Osteoblast (primary cell): ENCODE measurements around the gene GPR61. TPM values are rescaled to one million over a fixed set of nuclear protein-coding genes. Genes with fewer than 3 reads are reported as not detected.

ENCODE experiments used
- DNase-seq: peaks from one replicate; pipeline ENCODE4 v3.0.0; 2011; ENCODE audit warnings: low spot score, mixed read lengths; ENCODE audit not compliant: insufficient read length; ENCODE audit errors: missing footprints
- H2AFZ ChIP-seq: 2 replicates; pipeline ENCODE4 v1.6.0; 2011; ENCODE audit warnings: mild to moderate bottlenecking, low read length
- H3K27ac ChIP-seq: 2 replicates; pipeline ENCODE4 v1.5.1; 2011; ENCODE audit warnings: mild to moderate bottlenecking, low read depth, low read length, moderate library complexity
- H3K27me3 ChIP-seq: 2 replicates; pipeline ENCODE4 v1.6.0; 2012; ENCODE audit warnings: mild to moderate bottlenecking, control low read depth, inconsistent platforms, low read length, moderate library complexity; ENCODE audit not compliant: insufficient read depth
- H3K36me3 ChIP-seq: 2 replicates; pipeline ENCODE4 v1.5.1; 2011; ENCODE audit warnings: mild to moderate bottlenecking, low read length, control low read depth, moderate library complexity; ENCODE audit not compliant: insufficient read depth
- H3K4me1 ChIP-seq: 2 replicates; pipeline ENCODE4 v1.5.1; 2011; ENCODE audit warnings: mild to moderate bottlenecking, low read length, control low read depth, moderate library complexity; ENCODE audit not compliant: insufficient read depth
- H3K4me2 ChIP-seq: 2 replicates; pipeline ENCODE4 v1.6.0; 2011; ENCODE audit warnings: mild to moderate bottlenecking, low read length; ENCODE audit not compliant: insufficient read depth
- H3K4me3 ChIP-seq: fragments of 200-600 bp; sonication (generic); 3 replicates; pipeline ENCODE4 v1.5.1; 2012; ENCODE audit warnings: mild to moderate bottlenecking, low read length, inconsistent platforms; ENCODE audit not compliant: insufficient read depth
- H3K79me2 ChIP-seq: 2 replicates; pipeline ENCODE4 v1.6.0; 2012; ENCODE audit warnings: mild to moderate bottlenecking, low read length, control low read depth, inconsistent platforms; ENCODE audit not compliant: insufficient read depth
- H3K9me3 ChIP-seq: 2 replicates; pipeline ENCODE4 v1.5.1; 2011; ENCODE audit warnings: low read depth, low read length, control low read depth
- H4K20me1 ChIP-seq: 2 replicates; pipeline ENCODE4 v1.6.0; 2012; ENCODE audit warnings: mild to moderate bottlenecking, low read length, control low read depth; ENCODE audit not compliant: insufficient read depth
- total RNA-seq: library from RNA; depleted of rRNA; stranded (reverse); fragments of >200 nt; gene quantifications from 2 replicates; pipeline ENCODE4 v1.2.3, GENCODE V29; 2012
- TF ChIP-seq, protein P1 (sequence below): IDR thresholded peaks from 2 replicates; pipeline ENCODE4 v1.5.1; 2011; ENCODE audit warnings: mild to moderate bottlenecking, low read depth, low read length, moderate library complexity; ENCODE audit errors: extremely low read depth

The GPR61 gene
- total RNA-seq, 1 donor: not detected

DNA sequence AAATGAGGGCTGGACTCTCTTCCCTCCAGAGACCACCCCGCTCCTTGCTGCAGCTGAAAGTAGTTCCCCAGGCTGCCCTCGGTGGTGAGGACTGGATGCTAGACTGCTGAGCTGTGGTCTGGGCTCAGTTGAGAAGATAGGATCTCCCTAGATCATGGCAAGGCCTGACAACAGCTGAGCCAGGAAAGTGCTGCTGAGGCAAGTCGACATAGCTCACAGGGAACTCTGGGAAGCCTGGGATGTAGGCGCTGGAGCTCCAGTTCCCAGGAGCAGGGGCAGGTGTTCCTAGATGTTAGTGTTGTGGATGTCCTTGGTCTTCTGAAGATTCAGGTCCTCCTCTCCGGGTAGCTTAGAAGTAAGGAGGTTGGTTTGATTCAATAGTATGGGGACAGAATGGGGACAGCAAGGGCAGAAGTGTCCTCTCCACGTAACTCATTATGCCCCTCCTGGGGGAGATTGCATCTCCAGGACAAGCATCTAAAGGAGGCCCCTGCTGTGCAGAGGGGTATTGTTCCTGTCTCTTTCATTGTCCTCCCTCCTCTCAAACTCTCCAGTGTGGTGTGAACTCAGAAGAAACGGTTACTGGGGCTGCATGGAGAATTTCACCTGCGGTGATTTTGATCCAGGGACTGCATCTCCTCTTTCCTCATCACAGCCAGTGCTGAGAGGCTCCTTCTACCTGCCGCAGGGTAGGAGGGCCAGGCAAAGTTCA is 42.1 kb upstream of the GPR61 start:
- H3K4me2 ChIP-seq: no peak overlapping the region
- no peak overlapping the region for H3K27ac ChIP-seq
- no peaks in the 10 kb centered on the region for H3K27me3 ChIP-seq
- TF ChIP-seq, protein P1, sequence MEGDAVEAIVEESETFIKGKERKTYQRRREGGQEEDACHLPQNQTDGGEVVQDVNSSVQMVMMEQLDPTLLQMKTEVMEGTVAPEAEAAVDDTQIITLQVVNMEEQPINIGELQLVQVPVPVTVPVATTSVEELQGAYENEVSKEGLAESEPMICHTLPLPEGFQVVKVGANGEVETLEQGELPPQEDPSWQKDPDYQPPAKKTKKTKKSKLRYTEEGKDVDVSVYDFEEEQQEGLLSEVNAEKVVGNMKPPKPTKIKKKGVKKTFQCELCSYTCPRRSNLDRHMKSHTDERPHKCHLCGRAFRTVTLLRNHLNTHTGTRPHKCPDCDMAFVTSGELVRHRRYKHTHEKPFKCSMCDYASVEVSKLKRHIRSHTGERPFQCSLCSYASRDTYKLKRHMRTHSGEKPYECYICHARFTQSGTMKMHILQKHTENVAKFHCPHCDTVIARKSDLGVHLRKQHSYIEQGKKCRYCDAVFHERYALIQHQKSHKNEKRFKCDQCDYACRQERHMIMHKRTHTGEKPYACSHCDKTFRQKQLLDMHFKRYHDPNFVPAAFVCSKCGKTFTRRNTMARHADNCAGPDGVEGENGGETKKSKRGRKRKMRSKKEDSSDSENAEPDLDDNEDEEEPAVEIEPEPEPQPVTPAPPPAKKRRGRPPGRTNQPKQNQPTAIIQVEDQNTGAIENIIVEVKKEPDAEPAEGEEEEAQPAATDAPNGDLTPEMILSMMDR: no peak
- peaks cover 41% of the 10 kb centered on the region for H3K79me2 ChIP-seq
- no peaks in the 10 kb centered on the region for H3K9me3 ChIP-seq
- no peak overlapping the region for H2AFZ ChIP-seq
- peaks cover 26% of the 10 kb centered on the region for H4K20me1 ChIP-seq
- H3K36me3 ChIP-seq: peaks cover 35% of the 10 kb centered on the region
- no peak for DNase-seq
- H3K4me3 ChIP-seq: no peak overlapping the region
- H3K4me1 ChIP-seq: peaks cover 11% of the 10 kb centered on the region

DNA sequence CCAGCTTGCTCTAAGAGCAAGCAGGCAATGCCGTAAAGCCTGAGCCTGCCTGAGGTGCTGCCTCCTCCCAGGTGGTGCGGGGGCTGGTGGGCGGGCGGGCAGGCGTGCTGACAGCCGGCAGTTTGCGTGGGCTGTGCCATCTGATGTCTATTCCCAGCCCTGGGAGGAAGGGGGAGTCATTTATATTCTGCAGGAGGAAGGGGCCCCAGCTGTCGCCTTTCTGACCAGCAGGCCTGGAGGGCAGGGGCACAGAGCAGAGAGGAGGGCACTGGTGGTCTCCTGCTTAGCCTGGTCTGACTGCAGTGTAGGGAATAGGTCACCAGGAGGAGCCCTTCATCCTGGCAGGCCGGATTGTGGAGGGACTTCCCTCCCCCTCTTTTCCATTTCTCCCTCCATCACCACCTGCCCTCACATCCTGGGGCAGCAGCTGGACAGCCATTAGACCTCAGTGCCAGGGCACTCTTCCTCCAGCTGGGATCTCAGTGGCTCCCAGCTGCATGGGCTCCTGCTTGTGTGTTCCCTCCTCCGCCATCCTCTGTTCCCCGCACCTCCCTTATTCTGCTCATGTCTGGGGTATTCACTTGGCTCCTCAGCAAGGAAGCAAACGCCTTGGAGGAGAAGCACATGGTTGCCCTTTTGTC is 41.4 kb upstream of the GPR61 start:
- H3K4me1 ChIP-seq: peaks cover 4% of the 10 kb centered on the region
- TF ChIP-seq, protein P1: peak; percentile 48
- no peak overlapping the region for H3K4me2 ChIP-seq
- peak; percentile 90 for DNase-seq
- H3K4me3 ChIP-seq: no peak overlapping the region
- H3K27ac ChIP-seq: no peak overlapping the region
- no peaks in the 10 kb centered on the region for H3K9me3 ChIP-seq
- H3K79me2 ChIP-seq: peaks cover 41% of the 10 kb centered on the region
- H2AFZ ChIP-seq: no peak overlapping the region
- no peaks in the 10 kb centered on the region for H3K27me3 ChIP-seq
- peaks cover 35% of the 10 kb centered on the region for H3K36me3 ChIP-seq
- H4K20me1 ChIP-seq: peaks cover 26% of the 10 kb centered on the region

DNA sequence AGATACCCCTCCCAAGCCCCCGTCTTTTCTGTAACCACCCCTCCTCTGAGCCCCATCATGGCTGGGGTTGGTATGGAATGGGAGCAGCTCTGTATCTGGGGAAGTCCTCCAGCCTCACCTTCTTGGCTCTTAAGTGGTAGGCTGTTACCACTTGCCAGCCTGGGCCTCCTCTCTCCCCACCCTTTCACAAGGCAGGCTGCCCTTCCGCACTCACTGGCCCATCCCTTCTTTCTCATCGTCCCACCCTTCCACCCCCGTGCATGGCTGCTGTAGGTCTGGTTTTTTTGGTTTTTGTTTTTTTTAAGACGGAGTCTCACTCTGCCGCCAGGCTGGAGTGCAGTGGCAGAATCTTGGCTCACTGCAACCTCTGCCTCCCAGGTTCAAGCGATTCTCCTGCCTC is 40.6 kb upstream of the GPR61 start:
- H3K36me3 ChIP-seq: peaks cover 35% of the 10 kb centered on the region
- H4K20me1 ChIP-seq: peaks cover 26% of the 10 kb centered on the region
- H2AFZ ChIP-seq: no peak overlapping the region
- H3K27me3 ChIP-seq: no peaks in the 10 kb centered on the region
- peaks cover 41% of the 10 kb centered on the region for H3K79me2 ChIP-seq
- no peak for DNase-seq
- no peak overlapping the region for H3K27ac ChIP-seq
- no peak overlapping the region for H3K4me3 ChIP-seq
- TF ChIP-seq, protein P1: no peak
- no peaks in the 10 kb centered on the region for H3K4me1 ChIP-seq
- no peak overlapping the region for H3K4me2 ChIP-seq
- H3K9me3 ChIP-seq: no peaks in the 10 kb centered on the region
